Endothelial cell of umbilical vein (primary cell): ENCODE data around the gene UBE2Q1. TPM values are rescaled to one million over a fixed set of nuclear protein-coding genes. Genes with fewer than 3 reads are reported as not detected.

Experiments used
- BruUV-seq: library from RNA; stranded (reverse); fragments of 400-500 nt; replicated peaks from 2 replicates; lab custom pipeline; 2021; lab: Mats Ljungman, UMichigan
- CTCF ChIA-PET: fragments of 300-600, 350-600 bp; sonication (Branson Sonifier 250); formaldehyde crosslinking; loops from one replicate; lab custom pipeline; 2021; ENCODE audit warnings: antibody characterized with exemption, inconsistent platforms; lab: Charles Lee
- POLR2A ChIA-PET: fragments of 300-600, 350-600 bp; sonication (Branson Sonifier 250); formaldehyde crosslinking; loops from one replicate; lab custom pipeline; 2021; ENCODE audit warnings: antibody characterized with exemption, inconsistent platforms; lab: Charles Lee
- DNase-seq: peaks from one replicate; pipeline ENCODE4 v3.0.0-alpha.2; 2011; ENCODE audit warnings: low read depth, low spot score
- FAIRE-seq: peaks from 2 replicates; lab custom pipeline; 2011; peaks lifted over from hg19 to GRCh38; lab: Jason Lieb, UNC
- H2AFZ ChIP-seq: 2 replicates; pipeline ENCODE4 v1.6.0; 2012; ENCODE audit warnings: low read depth, low read length, control low read depth, inconsistent platforms
- H3K27ac ChIP-seq: 2 replicates; pipeline ENCODE4 v1.5.1; 2011; ENCODE audit warnings: low read depth, mild to moderate bottlenecking, control low read depth, low read length, moderate library complexity; ENCODE audit not compliant: insufficient read depth
- H3K27me3 ChIP-seq, 2 experiments: 2 replicates each; pipeline versions ENCODE4 v1.6.0 to v1.6.1; 2011; ENCODE audit warnings: low read length in 2 of 2, mixed read lengths in 1 of 2; ENCODE audit not compliant: control insufficient read depth in 2 of 2, insufficient read depth in 2 of 2
- H3K36me3 ChIP-seq, 2 experiments: 2 replicates in 1 of 2; 3 replicates in 1 of 2; pipeline ENCODE4 v1.5.1; 2011; ENCODE audit warnings: low read length in 2 of 2, mild to moderate bottlenecking in 1 of 2, moderate library complexity in 1 of 2; ENCODE audit not compliant: control insufficient read depth in 2 of 2, insufficient read depth in 2 of 2; ENCODE audit errors: extremely low read depth in 1 of 2
- H3K4me1 ChIP-seq: 3 replicates; pipeline ENCODE4 v1.5.1; 2011; ENCODE audit warnings: mild to moderate bottlenecking, low read length; ENCODE audit not compliant: control insufficient read depth, insufficient read depth; ENCODE audit errors: extremely low read depth
- H3K4me2 ChIP-seq: 2 replicates; pipeline ENCODE4 v1.6.1; 2011; ENCODE audit warnings: low read length, control low read depth, mixed read lengths; ENCODE audit not compliant: insufficient read depth
- H3K4me3 ChIP-seq, 3 experiments: fragments of 200-600 bp in 1 of 3; sonication (generic), shearing (Covaris generic) in 1 of 3; replicated peaks in 1 of 3; 2 replicates each; pipeline ENCODE4 v1.5.1; 2011 to 2016; ENCODE audit warnings: control low read depth in 3 of 3, low read length in 3 of 3, mild to moderate bottlenecking in 2 of 3, inconsistent platforms in 1 of 3, low read depth in 1 of 3, moderate library complexity in 1 of 3; ENCODE audit not compliant: insufficient read depth in 1 of 3
- H3K79me2 ChIP-seq: 2 replicates; pipeline ENCODE4 v1.6.0; 2012; ENCODE audit warnings: low read length, inconsistent platforms; ENCODE audit not compliant: control insufficient read depth, insufficient read depth
- H3K9ac ChIP-seq: replicated peaks from 2 replicates; pipeline ENCODE3; 2011; ENCODE audit warnings: low read length, control low read depth; ENCODE audit not compliant: insufficient read depth; ENCODE audit errors: extremely low read depth
- H3K9me1 ChIP-seq: replicated peaks from 3 replicates; pipeline ENCODE4 v1.6.0; 2011; ENCODE audit warnings: mild to moderate bottlenecking, low read length; ENCODE audit not compliant: control insufficient read depth, insufficient read depth; ENCODE audit errors: extremely low read depth
- H3K9me3 ChIP-seq: replicated peaks from 2 replicates; pipeline ENCODE4 v1.5.1; 2012; ENCODE audit warnings: low read length, inconsistent platforms; ENCODE audit not compliant: control insufficient read depth, insufficient read depth
- H4K20me1 ChIP-seq: replicated peaks from 2 replicates; pipeline ENCODE3; 2011; ENCODE audit warnings: mild to moderate bottlenecking, low read length; ENCODE audit not compliant: control insufficient read depth, insufficient read depth; ENCODE audit errors: extremely low read depth
- EZH2 ChIP-seq: IDR thresholded peaks from 2 replicates; pipeline ENCODE4 v1.6.1; 2012; ENCODE audit warnings: borderline replicate concordance, low read depth, mild to moderate bottlenecking, moderate library complexity, low read length, inconsistent platforms; ENCODE audit not compliant: severe bottlenecking
- FOS ChIP-seq: IDR thresholded peaks from 2 replicates; pipeline ENCODE4 v1.6.1; 2011; ENCODE audit warnings: mild to moderate bottlenecking, low read length, moderate library complexity, borderline replicate concordance; ENCODE audit not compliant: insufficient read depth
- GATA2 ChIP-seq: IDR thresholded peaks from 2 replicates; pipeline ENCODE4 v1.7.0; 2011; ENCODE audit warnings: low read depth, mild to moderate bottlenecking, moderate library complexity, mixed read lengths, low read length; ENCODE audit not compliant: insufficient read length, insufficient read depth
- JUN ChIP-seq: IDR thresholded peaks from 2 replicates; pipeline ENCODE4 v1.6.1; 2011; ENCODE audit warnings: borderline replicate concordance, low read depth; ENCODE audit not compliant: insufficient read length, insufficient read depth
- MYC ChIP-seq: IDR thresholded peaks from one replicate; pipeline ENCODE4 v1.6.1; 2011; ENCODE audit warnings: mild to moderate bottlenecking, low read depth, low read length
- POLR2A ChIP-seq: IDR thresholded peaks from 2 replicates; pipeline ENCODE4 v1.6.1; 2012; ENCODE audit warnings: low read depth, mild to moderate bottlenecking, control low read depth, low read length
- POLR2AphosphoS5 ChIP-seq: IDR thresholded peaks from 2 replicates; pipeline ENCODE4 v1.6.1; 2012; ENCODE audit warnings: low read depth, mild to moderate bottlenecking, control low read depth, low read length, moderate library complexity; ENCODE audit not compliant: insufficient read depth
- dilution Hi-C: fragments of 300-500 bp; cut with MboI; formaldehyde crosslinking; loops from one replicate; pipeline ENCODE4 v1.15.0; 2019; ENCODE audit warnings: low sequenced_read_pairs; ENCODE audit not compliant: extremely low pct_ligation_motif_present
- intact Hi-C: fragments of 100-400 bp; cut with micrococcal nuclease; formaldehyde crosslinking; loops from one replicate; pipeline ENCODE4 v1.10.0; 2022
- polyA plus RNA-seq, 4 experiments: library from polyadenylated mRNA; depleted of rRNA in 3 of 4; stranded (reverse) in 3 of 4; unstranded in 1 of 4; fragments of >200 nt; gene quantifications; 2 replicates each; pipeline versions ENCODE4 v1.2.1 to v1.2.3, GENCODE V29; 2011 to 2012; ENCODE audit warnings: missing spikeins in 1 of 4
- total RNA-seq: library from RNA; stranded (reverse); gene quantifications from 2 replicates; pipeline ENCODE4 v1.2.3, GENCODE V29; 2021
- TF ChIP-seq, protein P1 (sequence below), 2 donors: IDR thresholded peaks; 1 replicate in 1 of 2; 2 replicates in 1 of 2; pipeline ENCODE4 v1.5.1; 2011; ENCODE audit warnings: low read length in 2 of 2, mild to moderate bottlenecking in 2 of 2, moderate library complexity in 2 of 2, control low read depth in 1 of 2, inconsistent platforms in 1 of 2, low read depth in 1 of 2; ENCODE audit not compliant: insufficient read depth in 1 of 2; ENCODE audit errors: extremely low read depth in 1 of 2
- TF ChIP-seq, protein P2 (sequence below): IDR thresholded peaks from 2 replicates; pipeline ENCODE4 v1.6.1; 2011; ENCODE audit not compliant: insufficient read depth, insufficient read length

UBE2Q1 gene
- total and polyA plus RNA-seq, 2 donors (not counting 3 experiments of a cell fraction or from before 2014, with no cell fraction given) = 16.5 to 85.4 TPM

DNA sequence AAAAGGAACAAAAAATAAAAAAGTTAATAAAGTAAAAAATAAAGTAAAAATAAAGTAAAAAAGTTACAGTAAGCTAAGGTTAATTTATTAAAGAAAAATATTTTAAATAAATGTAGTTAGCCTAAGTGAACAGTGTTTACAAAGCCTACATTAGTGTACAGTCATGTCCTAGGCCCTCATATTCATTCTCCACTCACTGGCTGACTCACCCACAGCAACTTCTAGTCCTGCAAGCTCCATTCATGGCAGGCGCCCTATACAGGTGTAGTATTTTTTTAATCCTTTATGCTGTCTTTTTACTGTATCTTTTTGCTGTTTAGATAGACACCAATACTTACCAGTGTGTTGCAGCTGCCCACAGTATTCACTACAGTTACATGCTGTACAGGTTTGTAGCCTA is 37.2 kb upstream of the UBE2Q1 start:
- no TSS peak for BruUV-seq
- Histone ChIP-seq H3K4me1 (peaks cover 3% of the 10 kb centered on the region), H4K20me1 (no peaks in the 10 kb centered on the region), H3K27ac (no peak overlapping the region), H3K9ac (no peak overlapping the region), H3K9me3 (no peaks in the 10 kb centered on the region), H3K36me3 (peaks cover 34 to 47% of the 10 kb centered on the region in 2 experiments), H3K79me2 (peaks cover 14% of the 10 kb centered on the region), H2AFZ (no peak overlapping the region), H3K27me3 (no peaks in the 10 kb centered on the region), H3K4me2 (no peak overlapping the region), H3K4me3 (no peak overlapping the region), H3K9me1 (no peaks in the 10 kb centered on the region)
- CTCF ChIA-PET = interaction anchor here (0.6 to 1.8 kb wide), 4 partner anchors 10 to 355 kb away, joined by 3 to 4 read pairs (median 3); no protein-coding TSS in a partner anchor
- intact Hi-C loops = no loop called here
- no peak for DNase-seq
- no peak for FAIRE-seq
- POLR2A ChIA-PET = interaction anchor here (0.6 kb wide), 2 partner anchors 15 to 868 kb away, joined by 5 to 11 read pairs; partner anchors contain the start of gene INTS3
- dilution Hi-C loops = no loop called here
- TF ChIP-seq, protein P1, sequence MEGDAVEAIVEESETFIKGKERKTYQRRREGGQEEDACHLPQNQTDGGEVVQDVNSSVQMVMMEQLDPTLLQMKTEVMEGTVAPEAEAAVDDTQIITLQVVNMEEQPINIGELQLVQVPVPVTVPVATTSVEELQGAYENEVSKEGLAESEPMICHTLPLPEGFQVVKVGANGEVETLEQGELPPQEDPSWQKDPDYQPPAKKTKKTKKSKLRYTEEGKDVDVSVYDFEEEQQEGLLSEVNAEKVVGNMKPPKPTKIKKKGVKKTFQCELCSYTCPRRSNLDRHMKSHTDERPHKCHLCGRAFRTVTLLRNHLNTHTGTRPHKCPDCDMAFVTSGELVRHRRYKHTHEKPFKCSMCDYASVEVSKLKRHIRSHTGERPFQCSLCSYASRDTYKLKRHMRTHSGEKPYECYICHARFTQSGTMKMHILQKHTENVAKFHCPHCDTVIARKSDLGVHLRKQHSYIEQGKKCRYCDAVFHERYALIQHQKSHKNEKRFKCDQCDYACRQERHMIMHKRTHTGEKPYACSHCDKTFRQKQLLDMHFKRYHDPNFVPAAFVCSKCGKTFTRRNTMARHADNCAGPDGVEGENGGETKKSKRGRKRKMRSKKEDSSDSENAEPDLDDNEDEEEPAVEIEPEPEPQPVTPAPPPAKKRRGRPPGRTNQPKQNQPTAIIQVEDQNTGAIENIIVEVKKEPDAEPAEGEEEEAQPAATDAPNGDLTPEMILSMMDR (IDR thresholded peaks at IDR 0.05; ENCODE audit: extremely low read depth in 1 of 2, insufficient read depth in 1 of 2, low read depth in 1 of 2, low read length in 2 of 2) = no peak
- TF ChIP-seq POLR2AphosphoS5 (no peak), GATA2 (no peak), JUN (no peak), MYC (no peak), EZH2 (no peak), POLR2A (no peak), FOS (no peak)
- TF ChIP-seq, protein P2, sequence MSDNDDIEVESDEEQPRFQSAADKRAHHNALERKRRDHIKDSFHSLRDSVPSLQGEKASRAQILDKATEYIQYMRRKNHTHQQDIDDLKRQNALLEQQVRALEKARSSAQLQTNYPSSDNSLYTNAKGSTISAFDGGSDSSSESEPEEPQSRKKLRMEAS = no peak
